ENCODE measurements around the gene DDB1. TPM values are rescaled to one million over a fixed set of nuclear protein-coding genes. Genes with fewer than 3 reads are reported as not detected.

DDB1 gene
- total RNA-seq, 4 donors from 2014 or later = 87.9 to 231 (median 155) TPM

- Histone ChIP-seq H3K36me3 (no peaks in the 10 kb centered on the region), H3K27ac (no peak overlapping the region), H3K9me3 (no peaks in the 10 kb centered on the region), H3K27me3 (no peaks in the 10 kb centered on the region), H3K4me1 (no peaks in the 10 kb centered on the region), H3K4me3 (no peak overlapping the region)
- TF ChIP-seq CTCF (IDR thresholded peaks at IDR 0.05) (no peak), POLR2A (IDR thresholded peaks at IDR 0.05) (no peak)
- no peak for DNase-seq
- intact Hi-C loops (cut with DNase I; ENCODE audit: low total_unique reads) = no loop called here
Observed at GRCh38 chr11:61350336-61350735, 17.4 kb upstream of the DDB1 start.

- Histone ChIP-seq H3K27ac (no peak overlapping the region), H3K36me3 (no peaks in the 10 kb centered on the region), H3K27me3 (no peaks in the 10 kb centered on the region), H3K4me1 (no peaks in the 10 kb centered on the region), H3K4me3 (no peak overlapping the region), H3K9me3 (no peaks in the 10 kb centered on the region)
- intact Hi-C loops (cut with DNase I; ENCODE audit: low total_unique reads) = no loop called here
- DNase-seq = no peak
- TF ChIP-seq CTCF (IDR thresholded peaks at IDR 0.05) (no peak), POLR2A (IDR thresholded peaks at IDR 0.05) (no peak)
Observed at GRCh38 chr11:61349916-61350315, 17.0 kb upstream of the DDB1 start.

- intact Hi-C loops (cut with DNase I; ENCODE audit: low total_unique reads) = no loop called here
- no peak for TF ChIP-seq POLR2A (IDR thresholded peaks at IDR 0.05)
- TF ChIP-seq CTCF (IDR thresholded peaks at IDR 0.05) = no peak
- Histone ChIP-seq H3K4me1 (no peaks in the 10 kb centered on the region), H3K9me3 (no peaks in the 10 kb centered on the region), H3K27ac (no peak overlapping the region), H3K27me3 (no peaks in the 10 kb centered on the region), H3K36me3 (no peaks in the 10 kb centered on the region), H3K4me3 (no peak overlapping the region)
- DNase-seq = no peak
Observed at GRCh38 chr11:61349189-61349751, 16.4 kb upstream of the DDB1 start.

- Histone ChIP-seq H3K36me3 (no peaks in the 10 kb centered on the region), H3K4me1 (no peaks in the 10 kb centered on the region), H3K9me3 (no peaks in the 10 kb centered on the region), H3K27ac (peak overlapping the region in 1 of 2 donors; percentile 49), H3K27me3 (no peaks in the 10 kb centered on the region), H3K4me3 (no peak overlapping the region)
- intact Hi-C loops (cut with DNase I; ENCODE audit: low total_unique reads) = no loop called here
- DNase-seq = peak in 1 of 2 donors; percentile 57
- no peak for TF ChIP-seq CTCF (IDR thresholded peaks at IDR 0.05)
- TF ChIP-seq POLR2A (IDR thresholded peaks at IDR 0.05) = no peak
Observed at GRCh38 chr11:61347916-61348461, 15.1 kb upstream of the DDB1 start.

GRCh38 chr11:61345954-61346843 lies 13.3 kb upstream of the DDB1 start:
- TF ChIP-seq POLR2A (IDR thresholded peaks at IDR 0.05) (no peak), CTCF (IDR thresholded peaks at IDR 0.05) (no peak)
- H3K27ac ChIP-seq = peak overlapping the region in 1 of 2 donors; percentile 40
- no peak overlapping the region for H3K4me3 ChIP-seq
- intact Hi-C loops (cut with DNase I; ENCODE audit: low total_unique reads) = no loop called here
- no peaks in the 10 kb centered on the region for H3K36me3 ChIP-seq
- H3K9me3 ChIP-seq = no peaks in the 10 kb centered on the region
- no peak for DNase-seq
- H3K27me3 ChIP-seq = no peaks in the 10 kb centered on the region
- no peaks in the 10 kb centered on the region for H3K4me1 ChIP-seq
